OCI-LY7 (cell line): ENCODE measurements around the gene TMEM270. TPM values are rescaled to one million over a fixed set of nuclear protein-coding genes. Genes with fewer than 3 reads are reported as not detected.

Experiments
- BruUV-seq: library from RNA; stranded (reverse); fragments of 400-500 nt; replicated peaks from 2 replicates; lab custom pipeline; 2021; lab: Mats Ljungman, UMichigan
- CTCF ChIA-PET: fragments of 300-600 bp; sonication (Branson Sonifier 250); formaldehyde crosslinking; loops from one replicate; lab custom pipeline; 2022; ENCODE audit warnings: antibody characterized with exemption; ENCODE audit not compliant: unreplicated experiment; lab: Charles Lee
- POLR2A ChIA-PET: fragments of 300-600 bp; sonication (Branson Sonifier 250); formaldehyde crosslinking; loops from one replicate; lab custom pipeline; 2022; ENCODE audit warnings: antibody characterized with exemption; lab: Charles Lee
- DNase-seq: peaks from one replicate; pipeline ENCODE4 v3.0.0-alpha.2; 2015; ENCODE audit warnings: low spot score
- H2AFZ ChIP-seq: fragments of 200-600 bp; sonication (generic), shearing (Covaris generic); 2 replicates; pipeline ENCODE4 v1.6.1; 2014; ENCODE audit warnings: mild to moderate bottlenecking, antibody characterized with exemption, low read length, moderate library complexity
- H3K27ac ChIP-seq: fragments of 200-600 bp; sonication (generic); 2 replicates; pipeline ENCODE4 v1.5.1; 2014; ENCODE audit warnings: mixed run types, low read depth, mild to moderate bottlenecking, moderate library complexity, low read length, inconsistent platforms; ENCODE audit not compliant: poor library complexity, severe bottlenecking
- H3K36me3 ChIP-seq: fragments of 200-600 bp; sonication (generic); 2 replicates; pipeline ENCODE4 v1.6.1; 2014; ENCODE audit warnings: mild to moderate bottlenecking, antibody characterized with exemption, low read length, moderate library complexity, mixed read lengths; ENCODE audit not compliant: insufficient read depth
- H3K4me1 ChIP-seq: fragments of 200-600 bp; sonication (generic); 2 replicates; pipeline ENCODE4 v1.5.1; 2014; ENCODE audit warnings: mild to moderate bottlenecking, low read length; ENCODE audit not compliant: insufficient read depth, poor library complexity, severe bottlenecking
- H3K4me2 ChIP-seq: fragments of 200-600 bp; sonication (generic); 2 replicates; pipeline ENCODE4 v1.6.1; 2014; ENCODE audit warnings: mild to moderate bottlenecking, low read length
- H3K4me3 ChIP-seq: fragments of 200-600 bp; sonication (generic); 2 replicates; pipeline ENCODE4 v1.5.1; 2014; ENCODE audit warnings: mild to moderate bottlenecking, low read depth, low read length; ENCODE audit not compliant: poor library complexity, severe bottlenecking
- H3K79me2 ChIP-seq: fragments of 200-600 bp; sonication (generic); 2 replicates; pipeline ENCODE4 v1.6.1; 2016; ENCODE audit warnings: low read depth, mild to moderate bottlenecking, low read length, moderate library complexity, mixed read lengths; ENCODE audit not compliant: insufficient read depth
- H3K9me2 ChIP-seq: fragments of 200-600 bp; sonication (generic); 2 replicates; pipeline ENCODE4 v1.6.1; 2016; ENCODE audit warnings: mild to moderate bottlenecking, low read length, mixed read lengths; ENCODE audit not compliant: insufficient read depth
- H3K9me3 ChIP-seq: fragments of 200-600 bp; sonication (generic); 2 replicates; pipeline ENCODE4 v1.6.1; 2014; ENCODE audit warnings: mild to moderate bottlenecking, mixed run types, low read length, mixed read lengths
- H4K20me1 ChIP-seq: fragments of 200-600 bp; sonication (generic); 2 replicates; pipeline ENCODE4 v1.6.1; 2014; ENCODE audit warnings: mild to moderate bottlenecking, antibody characterized with exemption, low read length, moderate library complexity, mixed read lengths; ENCODE audit not compliant: insufficient read depth
- EZH2phosphoT487 ChIP-seq: fragments of 200-600 bp; sonication (generic); IDR thresholded peaks from 2 replicates; pipeline ENCODE4 v1.6.1; 2018; ENCODE audit warnings: low read depth, borderline replicate concordance, mild to moderate bottlenecking, mixed run types, antibody characterized with exemption, low read length, moderate library complexity, mixed read lengths
- intact Hi-C: fragments of 100-400 bp; cut with micrococcal nuclease; formaldehyde crosslinking; loops from one replicate; pipeline ENCODE4 v1.10.0; 2022; ENCODE audit not compliant: unreplicated experiment
- total RNA-seq, 2 experiments: library from RNA; depleted of rRNA in 1 of 2; stranded (reverse); fragments of >200 nt in 1 of 2; shearing (Covaris generic) in 1 of 2; gene quantifications; 2 replicates each; pipeline ENCODE4 v1.2.3, GENCODE V29; 2014 to 2022
- TF ChIP-seq, protein P1 (sequence below): fragments of 200-600 bp; sonication (generic); conservative IDR thresholded peaks from 2 replicates; pipeline ENCODE4 v1.5.1; 2014; ENCODE audit warnings: mild to moderate bottlenecking, antibody characterized with exemption, low read length, moderate library complexity, mixed read lengths

TMEM270 gene
- total RNA-seq, 2 experiments from 2014 or later, result not detected

GRCh38 chr7:73823873-73824592 is 36.9 kb upstream of the TMEM270 start:
- CTCF ChIA-PET, result interaction anchor here (0.6 kb wide), 1 partner anchor 99 kb away, joined by 4 read pairs; no protein-coding TSS in a partner anchor
- intact Hi-C loops, result no loop called here
- Histone ChIP-seq H3K27ac (no peak overlapping the region), H3K4me3 (no peak overlapping the region), H2AFZ (no peak overlapping the region), H4K20me1 (no peaks in the 10 kb centered on the region), H3K79me2 (no peaks in the 10 kb centered on the region), H3K4me2 (no peak overlapping the region), H3K9me3 (no peaks in the 10 kb centered on the region), H3K36me3 (no peaks in the 10 kb centered on the region), H3K4me1 (peaks cover 18% of the 10 kb centered on the region), H3K9me2 (no peaks in the 10 kb centered on the region)
- POLR2A ChIA-PET, result no interaction called here
- TF ChIP-seq, protein P1, sequence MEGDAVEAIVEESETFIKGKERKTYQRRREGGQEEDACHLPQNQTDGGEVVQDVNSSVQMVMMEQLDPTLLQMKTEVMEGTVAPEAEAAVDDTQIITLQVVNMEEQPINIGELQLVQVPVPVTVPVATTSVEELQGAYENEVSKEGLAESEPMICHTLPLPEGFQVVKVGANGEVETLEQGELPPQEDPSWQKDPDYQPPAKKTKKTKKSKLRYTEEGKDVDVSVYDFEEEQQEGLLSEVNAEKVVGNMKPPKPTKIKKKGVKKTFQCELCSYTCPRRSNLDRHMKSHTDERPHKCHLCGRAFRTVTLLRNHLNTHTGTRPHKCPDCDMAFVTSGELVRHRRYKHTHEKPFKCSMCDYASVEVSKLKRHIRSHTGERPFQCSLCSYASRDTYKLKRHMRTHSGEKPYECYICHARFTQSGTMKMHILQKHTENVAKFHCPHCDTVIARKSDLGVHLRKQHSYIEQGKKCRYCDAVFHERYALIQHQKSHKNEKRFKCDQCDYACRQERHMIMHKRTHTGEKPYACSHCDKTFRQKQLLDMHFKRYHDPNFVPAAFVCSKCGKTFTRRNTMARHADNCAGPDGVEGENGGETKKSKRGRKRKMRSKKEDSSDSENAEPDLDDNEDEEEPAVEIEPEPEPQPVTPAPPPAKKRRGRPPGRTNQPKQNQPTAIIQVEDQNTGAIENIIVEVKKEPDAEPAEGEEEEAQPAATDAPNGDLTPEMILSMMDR, result no peak
- no peak for DNase-seq
- BruUV-seq, result no TSS peak

GRCh38 chr7:73824986-73825385 is 36.0 kb upstream of the TMEM270 start:
- intact Hi-C loops, result no loop called here
- no peaks in the 10 kb centered on the region for H3K36me3 ChIP-seq
- CTCF ChIA-PET, result no interaction called here
- TF ChIP-seq, protein P1, result no peak
- no peak for TF ChIP-seq EZH2phosphoT487
- POLR2A ChIA-PET, result no interaction called here
- no peak overlapping the region for H3K4me3 ChIP-seq
- H2AFZ ChIP-seq, result no peak overlapping the region
- H4K20me1 ChIP-seq, result no peaks in the 10 kb centered on the region
- H3K79me2 ChIP-seq, result no peaks in the 10 kb centered on the region
- DNase-seq, result no peak
- peaks cover 18% of the 10 kb centered on the region for H3K4me1 ChIP-seq
- BruUV-seq, result no TSS peak
- H3K9me3 ChIP-seq, result no peaks in the 10 kb centered on the region
- H3K27ac ChIP-seq, result no peak overlapping the region
- H3K9me2 ChIP-seq, result no peaks in the 10 kb centered on the region
- no peak overlapping the region for H3K4me2 ChIP-seq

DNA sequence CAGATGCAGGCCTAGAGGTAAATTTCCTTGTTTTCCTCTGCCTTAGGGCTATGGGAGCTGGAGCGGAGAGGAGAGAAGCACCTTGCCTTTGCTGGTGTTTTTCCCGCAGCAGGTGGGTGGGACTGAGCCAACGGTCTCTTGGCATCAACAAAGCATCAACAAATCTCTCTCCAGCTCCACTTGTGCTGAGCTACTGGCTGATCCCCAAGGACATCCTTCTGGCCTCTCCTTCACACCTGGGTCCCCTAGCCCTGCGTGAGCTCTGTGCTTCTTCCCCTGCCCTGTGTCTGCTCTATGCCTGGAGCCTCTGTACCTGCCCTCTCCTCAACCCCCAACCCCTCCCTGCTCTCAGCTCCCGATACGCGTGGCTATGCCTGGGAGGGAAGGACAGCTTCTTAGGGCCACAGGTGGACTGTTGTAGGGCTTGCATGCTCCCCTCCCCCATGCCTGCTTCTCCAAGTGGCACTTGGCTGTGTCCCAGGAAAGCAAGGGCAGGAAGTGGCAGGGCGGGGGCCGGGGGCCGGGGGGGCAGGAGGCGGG is 33.3 kb upstream of the TMEM270 start:
- H4K20me1 ChIP-seq, result no peaks in the 10 kb centered on the region
- H3K36me3 ChIP-seq, result no peaks in the 10 kb centered on the region
- peaks cover 18% of the 10 kb centered on the region for H3K4me1 ChIP-seq
- no peak overlapping the region for H3K4me2 ChIP-seq
- no peaks in the 10 kb centered on the region for H3K9me2 ChIP-seq
- BruUV-seq, result no TSS peak
- no peak overlapping the region for H3K4me3 ChIP-seq
- TF ChIP-seq, protein P1, result no peak
- no peak for TF ChIP-seq EZH2phosphoT487
- DNase-seq, result no peak
- POLR2A ChIA-PET, result no interaction called here
- intact Hi-C loops, result no loop called here
- H2AFZ ChIP-seq, result 0 out of 2 replicates have a peak overlapping the region, but pooled peaks have one; percentile 27
- CTCF ChIA-PET, result no interaction called here
- H3K27ac ChIP-seq, result no peak overlapping the region
- H3K9me3 ChIP-seq, result no peaks in the 10 kb centered on the region
- H3K79me2 ChIP-seq, result no peaks in the 10 kb centered on the region
